IMR-90 (cell line): ENCODE measurements around the gene KDM5A. TPM values are rescaled to one million over a fixed set of nuclear protein-coding genes. Genes with fewer than 3 reads are reported as not detected.

ENCODE experiments used
- ATAC-seq: fragments of 200-7000 bp; cut with Tn5 transposase; 2 replicates; pipeline ENCODE4 v1.9.1; 2020; ENCODE audit warnings: low read depth, mild to moderate bottlenecking, moderate library complexity
- BruUV-seq: library from RNA; stranded (reverse); fragments of 400-500 nt; replicated peaks from 2 replicates; lab custom pipeline; 2021; lab: Mats Ljungman, UMichigan
- CTCF ChIA-PET: fragments of 300-600 bp; formaldehyde crosslinking; extraction: SDS; loops from one replicate; lab custom pipeline; 2021; ENCODE audit warnings: antibody characterized with exemption; lab: Yijun Ruan, JAX
- POLR2A ChIA-PET: fragments of 300-600 bp; sonication (Branson Sonifier 250); formaldehyde crosslinking; loops from one replicate; lab custom pipeline; 2022; ENCODE audit warnings: antibody characterized with exemption; ENCODE audit not compliant: unreplicated experiment; lab: Charles Lee
- DNase-seq: peaks from one replicate; pipeline ENCODE4 v3.0.0; 2013
- H2AFZ ChIP-seq: replicated peaks from 2 replicates; pipeline ENCODE3; 2013; ENCODE audit warnings: low read length, mild to moderate bottlenecking; ENCODE audit not compliant: poor library complexity
- H2AK5ac ChIP-seq: 2 replicates; pipeline ENCODE4 v1.6.1; 2013; ENCODE audit warnings: low read depth, low read length, inconsistent platforms
- H2AK9ac ChIP-seq: replicated peaks from 2 replicates; pipeline ENCODE3; 2013; ENCODE audit warnings: mild to moderate bottlenecking, low read depth, low read length, moderate library complexity; ENCODE audit not compliant: poor library complexity
- H2BK120ac ChIP-seq: 2 replicates; pipeline ENCODE4 v1.6.1; 2013; ENCODE audit warnings: low read depth, low read length, inconsistent platforms
- H2BK15ac ChIP-seq: 3 replicates; pipeline ENCODE4 v1.6.1; 2013; ENCODE audit warnings: low read depth, low read length, inconsistent platforms
- H2BK20ac ChIP-seq: 2 replicates; pipeline ENCODE4 v1.6.1; 2013; ENCODE audit warnings: low read depth, mild to moderate bottlenecking, inconsistent platforms, low read length, moderate library complexity
- H2BK5ac ChIP-seq: 2 replicates; pipeline ENCODE4 v1.6.1; 2013; ENCODE audit warnings: mild to moderate bottlenecking, low read depth, low read length, inconsistent platforms; ENCODE audit not compliant: poor library complexity, severe bottlenecking
- H3K14ac ChIP-seq: replicated peaks from 2 replicates; pipeline ENCODE4 v1.6.1; 2013; ENCODE audit warnings: low read depth, low read length, inconsistent platforms
- H3K18ac ChIP-seq: 2 replicates; pipeline ENCODE4 v1.6.1; 2013; ENCODE audit warnings: low read depth, low read length, control low read depth
- H3K23ac ChIP-seq: 2 replicates; pipeline ENCODE4 v1.6.1; 2013; ENCODE audit warnings: low read depth, low read length, inconsistent platforms
- H3K27ac ChIP-seq: 2 replicates; pipeline ENCODE4 v1.5.1; 2013; ENCODE audit warnings: mild to moderate bottlenecking, control low read depth, low read length; ENCODE audit not compliant: insufficient read depth
- H3K27me3 ChIP-seq: 2 replicates; pipeline ENCODE4 v1.6.1; 2013; ENCODE audit warnings: low read length; ENCODE audit not compliant: control insufficient read depth, insufficient read depth
- H3K36me3 ChIP-seq: 2 replicates; pipeline ENCODE4 v1.6.1; 2013; ENCODE audit warnings: low read length, mixed read lengths; ENCODE audit not compliant: control insufficient read depth, insufficient read depth
- H3K4ac ChIP-seq: 2 replicates; pipeline ENCODE4 v1.6.1; 2013; ENCODE audit warnings: low read depth, low read length, inconsistent platforms
- H3K4me1 ChIP-seq: 2 replicates; pipeline ENCODE4 v1.6.1; 2013; ENCODE audit warnings: low read length, mixed read lengths; ENCODE audit not compliant: control insufficient read depth, insufficient read depth
- H3K4me2 ChIP-seq: 2 replicates; pipeline ENCODE4 v1.6.1; 2013; ENCODE audit warnings: low read depth, mild to moderate bottlenecking, control low read depth, low read length, moderate library complexity
- H3K4me3 ChIP-seq: 2 replicates; pipeline ENCODE4 v1.5.1; 2013; ENCODE audit warnings: low read depth, mild to moderate bottlenecking, control low read depth, low read length, moderate library complexity; ENCODE audit not compliant: insufficient read depth
- H3K56ac ChIP-seq: 2 replicates; pipeline ENCODE4 v1.6.1; 2013; ENCODE audit warnings: low read length, inconsistent platforms; ENCODE audit not compliant: insufficient read depth; ENCODE audit errors: extremely low read depth
- H3K79me1 ChIP-seq, 2 experiments: 2 replicates each; pipeline ENCODE4 v1.6.1; 2013; ENCODE audit warnings: low read length in 2 of 2, inconsistent platforms in 1 of 2, low read depth in 1 of 2
- H3K9ac ChIP-seq: 2 replicates; pipeline ENCODE4 v1.6.1; 2013; ENCODE audit warnings: low read depth, low read length, control low read depth
- H3K9me1 ChIP-seq: 2 replicates; pipeline ENCODE4 v1.6.1; 2013; ENCODE audit warnings: low read length, inconsistent platforms; ENCODE audit not compliant: insufficient read depth
- H3K9me3 ChIP-seq: 2 replicates; pipeline ENCODE4 v1.6.1; 2013; ENCODE audit warnings: low read length; ENCODE audit not compliant: control insufficient read depth, insufficient read depth
- H4K20me1 ChIP-seq: 2 replicates; pipeline ENCODE4 v1.6.1; 2013; ENCODE audit warnings: low read length, inconsistent platforms; ENCODE audit not compliant: insufficient read depth
- H4K5ac ChIP-seq: 2 replicates; pipeline ENCODE4 v1.6.1; 2013; ENCODE audit warnings: mild to moderate bottlenecking, low read depth, low read length, control low read depth
- H4K8ac ChIP-seq, 2 experiments: 2 replicates each; pipeline ENCODE4 v1.6.1; 2013; ENCODE audit warnings: low read depth in 2 of 2, low read length in 2 of 2, control low read depth in 1 of 2, inconsistent platforms in 1 of 2
- H4K91ac ChIP-seq: 2 replicates; pipeline ENCODE4 v1.6.1; 2013; ENCODE audit warnings: low read depth, low read length, inconsistent platforms; ENCODE audit not compliant: insufficient read depth
- BHLHE40 ChIP-seq: fragments of 150-350 bp; IDR thresholded peaks from 2 replicates; pipeline ENCODE4 v1.6.1; 2016; ENCODE audit warnings: mild to moderate bottlenecking, low read depth, low read length
- CEBPB ChIP-seq: IDR thresholded peaks from 2 replicates; pipeline ENCODE4 v1.6.1; 2012; ENCODE audit warnings: low read depth, low read length, improper control_type of control experiment
- CHD1 ChIP-seq: IDR thresholded peaks from 2 replicates; pipeline ENCODE4 v1.6.1; 2012; ENCODE audit warnings: low read depth, low read length, improper control_type of control experiment
- CTCF ChIP-seq: conservative IDR thresholded peaks from 2 replicates; pipeline ENCODE4 v1.5.1; 2012; ENCODE audit warnings: mild to moderate bottlenecking, low read depth, low read length, improper control_type of control experiment
- FOS ChIP-seq: fragments of 150-350 bp; IDR thresholded peaks from 2 replicates; pipeline ENCODE4 v1.6.1; 2016; ENCODE audit warnings: low read depth, low read length
- MAFK ChIP-seq: IDR thresholded peaks from 2 replicates; pipeline ENCODE4 v1.6.1; 2012; ENCODE audit warnings: low read depth, low read length, improper control_type of control experiment
- MAZ ChIP-seq: IDR thresholded peaks from 2 replicates; pipeline ENCODE4 v1.6.1; 2012; ENCODE audit warnings: low read depth, mild to moderate bottlenecking, low read length, improper control_type of control experiment, moderate library complexity, borderline replicate concordance
- MXI1 ChIP-seq: IDR thresholded peaks from 2 replicates; pipeline ENCODE4 v1.6.1; 2012; ENCODE audit warnings: low read depth, mild to moderate bottlenecking, low read length, moderate library complexity, borderline replicate concordance
- NFE2L2 ChIP-seq: fragments of 150-350 bp; IDR thresholded peaks from 2 replicates; pipeline ENCODE4 v1.6.1; 2016; ENCODE audit warnings: low read depth, mild to moderate bottlenecking, low read length
- POLR2A ChIP-seq: IDR thresholded peaks from 2 replicates; pipeline ENCODE4 v1.6.1; 2012; ENCODE audit warnings: mild to moderate bottlenecking, low read depth, low read length
- RAD21 ChIP-seq: IDR thresholded peaks from 2 replicates; pipeline ENCODE4 v1.6.1; 2012; ENCODE audit warnings: low read length, improper control_type of control experiment
- RCOR1 ChIP-seq: IDR thresholded peaks from 2 replicates; pipeline ENCODE4 v1.6.1; 2012; ENCODE audit warnings: mild to moderate bottlenecking, low read length, improper control_type of control experiment; ENCODE audit not compliant: insufficient replicate concordance
- RFX5 ChIP-seq: IDR thresholded peaks from 2 replicates; pipeline ENCODE4 v1.8.0; 2012; ENCODE audit warnings: low read depth, mild to moderate bottlenecking, low read length, moderate library complexity
- SMC3 ChIP-seq: fragments of 150-350 bp; IDR thresholded peaks from 2 replicates; pipeline ENCODE4 v1.6.1; 2016; ENCODE audit warnings: low read depth, mild to moderate bottlenecking, antibody characterized with exemption, low read length, moderate library complexity
- WGBS, 2 experiments: methylation state at CpG; one replicate each; pipeline versions ENCODE4 v1.1.5 to v1.1.7; 2013; ENCODE audit warnings: missing lambda C conversion rate in 2 of 2; ENCODE audit not compliant: insufficient read length in 1 of 2; ENCODE audit errors: extremely low coverage in 2 of 2; 5-methylcytosine and 5-hydroxymethylcytosine counted together
- dilution Hi-C: fragments of 300-500 bp; cut with HindIII; formaldehyde crosslinking; loops from one replicate; pipeline ENCODE4 v1.14.3; 2018; ENCODE audit warnings: low sequenced_read_pairs; ENCODE audit not compliant: unreplicated experiment
- in situ Hi-C: fragments of 300-500 bp; cut with MboI; formaldehyde crosslinking; loops from 3 replicates; pipeline ENCODE4 v1.14.3; 2019; ENCODE audit warnings: low sequenced_read_pairs, inconsistent platforms, mixed read lengths
- intact Hi-C: fragments of 100-400 bp; cut with micrococcal nuclease; formaldehyde crosslinking; loops from 2 replicates; pipeline ENCODE4 v1.10.0; 2022
- polyA plus RNA-seq, 3 experiments: library from polyadenylated mRNA; depleted of rRNA; stranded (reverse); fragments of >200 nt; gene quantifications; 2 replicates each; pipeline ENCODE4 v1.2.3, GENCODE V29; 2012; ENCODE audit warnings: low replicate concordance in 1 of 3
- total RNA-seq: library from RNA; depleted of rRNA; stranded (reverse); fragments of >200 nt; gene quantifications from 2 replicates; pipeline ENCODE4 v1.2.3, GENCODE V29; 2012
- TF ChIP-seq, protein P1 (sequence below): fragments of 150-350 bp; IDR thresholded peaks from 2 replicates; pipeline ENCODE4 v1.6.1; 2016; ENCODE audit warnings: low read depth, mild to moderate bottlenecking, low read length, moderate library complexity, borderline replicate concordance
- TF ChIP-seq, protein P2 (sequence below): fragments of 150-350 bp; IDR thresholded peaks from 2 replicates; pipeline ENCODE4 v1.6.1; 2017; ENCODE audit warnings: mild to moderate bottlenecking, antibody characterized with exemption, low read length, low read depth

The KDM5A gene
- total and polyA plus RNA-seq, 2 of the 4 experiments (the other 2 are of a cell fraction), result 7.9 to 95.9 TPM

GRCh38 chr12:237026-237815 is 151.9 kb downstream of the KDM5A start:
- Histone ChIP-seq H3K18ac (no peak overlapping the region), H3K4ac (no peak overlapping the region), H3K14ac (no peak overlapping the region), H3K27me3 (peaks cover 27% of the 10 kb centered on the region), H4K20me1 (no peaks in the 10 kb centered on the region), H2AK9ac (no peak overlapping the region), H3K9me3 (peaks cover 20% of the 10 kb centered on the region), H3K79me1 (no peaks in the 10 kb centered on the region), H2BK20ac (no peak overlapping the region), H3K27ac (no peak overlapping the region), H3K4me1 (no peaks in the 10 kb centered on the region), H3K36me3 (no peaks in the 10 kb centered on the region), H3K23ac (no peak overlapping the region), H3K4me3 (no peak overlapping the region), H3K9me1 (no peaks in the 10 kb centered on the region), H3K56ac (no peak overlapping the region), H2BK120ac (no peak overlapping the region), H4K91ac (no peak overlapping the region), H3K4me2 (no peak overlapping the region), H2AFZ (no peak overlapping the region), H2BK15ac (no peak overlapping the region), H4K5ac (no peak overlapping the region), H3K9ac (no peak overlapping the region), H2BK5ac (no peak overlapping the region), H2AK5ac (no peak overlapping the region), H4K8ac (no peak overlapping the region)
- DNase-seq (no peak), ATAC-seq (no peak)
- POLR2A ChIA-PET, result no interaction called here
- intact Hi-C loops (no loop called here), dilution Hi-C loops (no loop called here), in situ Hi-C loops (no loop called here)
- no CpG with 5 or more reads among the region's 13 CpGs for WGBS, 2 experiments
- CTCF ChIA-PET, result no interaction called here
- no peak for TF ChIP-seq MXI1
- TF ChIP-seq MAZ, result no peak
- no peak for TF ChIP-seq MAFK
- TF ChIP-seq RCOR1, result no peak
- TF ChIP-seq NFE2L2, result no peak
- no peak for TF ChIP-seq RFX5
- no peak for TF ChIP-seq CTCF
- TF ChIP-seq FOS, result no peak
- TF ChIP-seq, protein P1, sequence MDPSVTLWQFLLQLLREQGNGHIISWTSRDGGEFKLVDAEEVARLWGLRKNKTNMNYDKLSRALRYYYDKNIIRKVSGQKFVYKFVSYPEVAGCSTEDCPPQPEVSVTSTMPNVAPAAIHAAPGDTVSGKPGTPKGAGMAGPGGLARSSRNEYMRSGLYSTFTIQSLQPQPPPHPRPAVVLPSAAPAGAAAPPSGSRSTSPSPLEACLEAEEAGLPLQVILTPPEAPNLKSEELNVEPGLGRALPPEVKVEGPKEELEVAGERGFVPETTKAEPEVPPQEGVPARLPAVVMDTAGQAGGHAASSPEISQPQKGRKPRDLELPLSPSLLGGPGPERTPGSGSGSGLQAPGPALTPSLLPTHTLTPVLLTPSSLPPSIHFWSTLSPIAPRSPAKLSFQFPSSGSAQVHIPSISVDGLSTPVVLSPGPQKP, result no peak
- TF ChIP-seq, protein P2, sequence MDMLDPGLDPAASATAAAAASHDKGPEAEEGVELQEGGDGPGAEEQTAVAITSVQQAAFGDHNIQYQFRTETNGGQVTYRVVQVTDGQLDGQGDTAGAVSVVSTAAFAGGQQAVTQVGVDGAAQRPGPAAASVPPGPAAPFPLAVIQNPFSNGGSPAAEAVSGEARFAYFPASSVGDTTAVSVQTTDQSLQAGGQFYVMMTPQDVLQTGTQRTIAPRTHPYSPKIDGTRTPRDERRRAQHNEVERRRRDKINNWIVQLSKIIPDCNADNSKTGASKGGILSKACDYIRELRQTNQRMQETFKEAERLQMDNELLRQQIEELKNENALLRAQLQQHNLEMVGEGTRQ, result no peak
- no peak for TF ChIP-seq SMC3
- TF ChIP-seq POLR2A, result no peak
- TF ChIP-seq RAD21, result no peak
- no peak for TF ChIP-seq CEBPB
- TF ChIP-seq CHD1, result no peak
- no peak for TF ChIP-seq BHLHE40
- BruUV-seq, result no TSS peak
